ENCODE data around the gene TEX14. TPM values are rescaled to one million over a fixed set of nuclear protein-coding genes. Genes with fewer than 3 reads are reported as not detected.

Gene TEX14
- total and polyA plus RNA-seq, 2 donors (not counting 3 experiments of a cell fraction or from before 2014, with no cell fraction given) = 0.10 TPM; not detected in 1

- Histone ChIP-seq H3K9me1 (replicated peaks; ENCODE audit: control insufficient read depth, extremely low read depth, insufficient read depth, low read length) (no peaks in the 10 kb centered on the region), H3K27me3 (ENCODE audit: control insufficient read depth in 2 of 2, insufficient read depth in 2 of 2, low read length in 2 of 2) (peaks cover 0 to 3% of the 10 kb centered on the region in 2 experiments), H2AFZ (ENCODE audit: low read depth, low read length) (no peak overlapping the region), H3K4me1 (ENCODE audit: control insufficient read depth, extremely low read depth, insufficient read depth, low read length) (no peaks in the 10 kb centered on the region), H4K20me1 (replicated peaks; ENCODE audit: control insufficient read depth, extremely low read depth, insufficient read depth, low read length) (no peaks in the 10 kb centered on the region), H3K4me2 (ENCODE audit: insufficient read depth, low read length) (no peak overlapping the region), H3K79me2 (ENCODE audit: control insufficient read depth, insufficient read depth, low read length) (no peaks in the 10 kb centered on the region), H3K9me3 (replicated peaks; ENCODE audit: control insufficient read depth, insufficient read depth, low read length) (no peaks in the 10 kb centered on the region), H3K9ac (replicated peaks; ENCODE audit: extremely low read depth, insufficient read depth, low read length) (no peak overlapping the region), H3K36me3 (ENCODE audit: control insufficient read depth in 2 of 2, extremely low read depth in 1 of 2, insufficient read depth in 2 of 2, low read length in 2 of 2) (no peaks in the 10 kb centered on the region), H3K27ac (ENCODE audit: insufficient read depth, low read depth, low read length) (no peak overlapping the region), H3K4me3 (replicated peaks in 1 of 3; ENCODE audit: insufficient read depth in 1 of 3, low read depth in 1 of 3, low read length in 3 of 3) (no peak overlapping the region)
- BruUV-seq (replicated peaks) = no TSS peak
- dilution Hi-C loops (cut with MboI; ENCODE audit: extremely low pct_ligation_motif_present, low sequenced_read_pairs) = no loop called here
- intact Hi-C loops (cut with micrococcal nuclease) = loop anchor here (2.0 kb wide), 2 partner anchors 58 to 428 kb away; no protein-coding TSS in a partner anchor
- FAIRE-seq = no peak
- DNase-seq (ENCODE audit: low read depth, low spot score) = no peak
- ChIA-PET CTCF (interaction anchor here (0.6 to 3.9 kb wide), 17 partner anchors 9 to 428 kb away, joined by 3 to 30 read pairs (median 5); no protein-coding TSS in a partner anchor), POLR2A (interaction anchor here (1.7 kb wide), 1 partner anchor 55 kb away, joined by 6 read pairs; no protein-coding TSS in a partner anchor)
- no peak for TF ChIP-seq CTCF (IDR thresholded peaks at IDR 0.05; ENCODE audit: extremely low read depth in 1 of 2, insufficient read depth in 1 of 2, low read depth in 1 of 2, low read length in 2 of 2)
- TF ChIP-seq MYC (IDR thresholded peaks at IDR 0.05; ENCODE audit: low read depth, low read length) = no peak
- TF ChIP-seq JUN (IDR thresholded peaks at IDR 0.05; ENCODE audit: borderline replicate concordance, insufficient read depth, insufficient read length, low read depth) = no peak
- no peak for TF ChIP-seq FOS (IDR thresholded peaks at IDR 0.05; ENCODE audit: borderline replicate concordance, insufficient read depth, low read length)
- no peak for TF ChIP-seq POLR2AphosphoS5 (IDR thresholded peaks at IDR 0.05; ENCODE audit: insufficient read depth, low read depth, low read length)
- TF ChIP-seq POLR2A (IDR thresholded peaks at IDR 0.05; ENCODE audit: low read depth, low read length) = no peak
- TF ChIP-seq EZH2 (IDR thresholded peaks at IDR 0.05; ENCODE audit: borderline replicate concordance, low read depth, low read length, severe bottlenecking) = no peak
- TF ChIP-seq GATA2 (IDR thresholded peaks at IDR 0.05; ENCODE audit: insufficient read depth, insufficient read length, low read depth, low read length) = no peak
- no peak for TF ChIP-seq MAX (IDR thresholded peaks at IDR 0.05; ENCODE audit: insufficient read depth, insufficient read length)
These were observed 115.0 kb downstream of the TEX14 start for GRCh38 chr17:58576679-58577367.

Measured in endothelial cell of umbilical vein (primary cell).